H7 (cell line): Measurements from ENCODE around the gene ANO6. TPM values are rescaled to one million over a fixed set of nuclear protein-coding genes. Genes with fewer than 3 reads are reported as not detected.

ENCODE experiments used
- DNase-seq: peaks from one replicate; pipeline ENCODE4 v3.0.0; 2012
- H3K27me3 ChIP-seq: 2 replicates; pipeline ENCODE4 v1.6.0; 2011; ENCODE audit warnings: mild to moderate bottlenecking, low read length; ENCODE audit not compliant: control insufficient read depth, insufficient read depth
- H3K36me3 ChIP-seq: replicated peaks from 2 replicates; pipeline ENCODE4 v1.5.1; 2011; ENCODE audit warnings: low read length; ENCODE audit not compliant: control insufficient read depth, insufficient read depth
- H3K4me3 ChIP-seq: 2 replicates; pipeline ENCODE4 v1.5.1; 2011; ENCODE audit warnings: low read depth, mild to moderate bottlenecking, control low read depth, low read length, moderate library complexity; ENCODE audit not compliant: insufficient read depth
- total RNA-seq: library from RNA; depleted of rRNA; stranded (reverse); fragments of >200 nt; shearing (Covaris generic); gene quantifications from 2 replicates; pipeline ENCODE4 v1.2.3, GENCODE V29; 2014

The ANO6 gene
- total RNA-seq, 1 experiment from 2014 or later: 33.4 TPM

DNA sequence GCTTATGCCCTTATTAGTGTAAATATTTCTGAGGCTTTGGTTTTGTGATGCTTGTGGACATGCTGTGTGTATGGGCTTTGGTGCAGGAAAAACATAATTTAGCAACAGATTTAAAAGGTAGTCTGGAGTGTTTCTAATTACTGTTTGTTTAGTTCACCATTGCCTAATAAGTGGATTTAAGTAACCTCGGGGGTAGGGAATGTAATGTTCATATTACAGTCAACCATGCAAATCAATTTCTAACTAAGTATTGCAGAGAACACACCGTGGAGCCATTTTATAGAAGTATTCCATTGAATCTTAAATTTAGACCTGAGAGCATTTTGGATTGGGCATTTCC, 53.5 kb downstream of the ANO6 start:
- no peak for DNase-seq
- Histone ChIP-seq H3K27me3 (no peaks in the 10 kb centered on the region), H3K4me3 (no peak overlapping the region), H3K36me3 (no peaks in the 10 kb centered on the region; the same call in 1 of the 2 replicates)

DNA sequence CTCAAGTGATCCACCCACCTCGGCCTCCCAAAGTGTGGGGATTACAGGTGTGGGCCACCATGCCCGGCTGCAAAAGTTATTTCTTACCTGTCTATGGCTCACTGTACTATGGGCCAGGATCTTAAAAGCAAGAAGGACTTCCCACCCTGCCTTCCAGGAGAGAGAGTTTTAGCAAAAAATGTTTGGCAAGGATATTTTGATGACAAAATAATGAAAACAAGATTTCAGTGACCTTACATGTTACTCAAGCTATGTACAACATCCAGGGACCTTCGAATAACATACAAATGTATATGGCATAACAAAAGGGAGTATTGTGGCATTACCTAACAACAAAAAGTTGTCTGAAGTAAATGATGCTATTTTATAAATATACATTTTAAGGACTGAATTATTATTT, 55.1 kb downstream of the ANO6 start:
- no peak for DNase-seq
- Histone ChIP-seq H3K27me3 (no peaks in the 10 kb centered on the region), H3K36me3 (no peaks in the 10 kb centered on the region; the same call in 1 of the 2 replicates)

DNA sequence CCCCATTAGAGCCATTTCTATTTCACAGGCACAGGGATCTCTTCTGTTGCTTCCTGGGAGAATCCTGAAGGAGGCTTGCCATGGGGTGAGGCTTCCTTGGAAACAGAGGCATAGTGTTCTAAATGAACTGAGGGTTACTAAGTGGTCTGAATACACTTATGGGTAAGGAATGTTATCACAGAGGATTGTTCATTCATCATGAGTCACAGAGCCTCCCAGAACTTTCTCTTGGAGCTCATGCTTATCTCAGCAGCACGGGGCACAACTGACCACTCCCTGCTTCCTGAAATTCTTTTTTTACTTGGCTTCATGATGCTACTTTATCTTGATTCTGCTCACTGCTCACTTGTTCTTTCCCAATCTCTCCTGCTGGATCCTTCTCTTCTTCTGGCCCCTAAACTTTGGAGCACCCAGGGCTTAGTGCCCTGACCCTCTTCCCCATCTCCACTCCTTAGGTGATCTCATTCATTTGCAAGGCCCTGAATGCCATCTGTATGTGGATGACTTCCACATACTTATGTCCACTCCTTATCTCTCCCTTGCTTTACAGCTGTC, 57.9 kb downstream of the ANO6 start:
- Histone ChIP-seq H3K36me3 (no peaks in the 10 kb centered on the region; the same call in 1 of the 2 replicates), H3K4me3 (no peak overlapping the region), H3K27me3 (no peaks in the 10 kb centered on the region)
- no peak for DNase-seq

More for the DNA sequence above, 55.1 kb downstream of the ANO6 start:
- no peak overlapping the region for H3K4me3 ChIP-seq

DNA sequence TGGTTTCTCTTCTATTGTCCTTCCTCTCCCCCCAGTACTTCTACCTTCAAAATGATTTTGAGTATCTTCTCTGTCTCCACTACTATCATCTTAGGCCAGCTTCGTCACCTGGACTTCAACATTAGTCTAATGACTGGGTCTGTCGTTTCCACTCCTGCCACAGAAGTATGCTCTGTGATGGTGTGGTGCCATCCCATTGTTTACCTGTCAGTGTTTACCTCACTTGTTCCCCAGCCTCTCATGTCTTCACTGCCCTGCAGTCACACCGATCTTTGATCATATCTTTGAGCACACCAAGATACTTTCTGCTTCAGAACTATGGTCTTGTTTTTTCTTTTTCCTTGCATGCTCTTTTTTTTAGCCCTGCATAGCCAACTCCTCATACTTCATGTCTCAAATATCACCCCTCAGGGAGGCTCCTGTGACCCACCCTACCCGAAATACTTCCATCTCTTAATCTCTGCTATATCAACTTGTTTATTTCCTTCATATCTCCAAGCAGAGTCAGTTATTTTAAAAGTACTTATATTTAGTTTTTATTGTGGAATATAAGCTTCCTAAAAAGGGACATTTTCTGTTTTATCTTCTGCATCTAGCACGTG, 60.4 kb downstream of the ANO6 start:
- Histone ChIP-seq H3K27me3 (no peaks in the 10 kb centered on the region), H3K4me3 (no peak overlapping the region), H3K36me3 (no peaks in the 10 kb centered on the region; the same call in 1 of the 2 replicates)
- no peak for DNase-seq

DNA sequence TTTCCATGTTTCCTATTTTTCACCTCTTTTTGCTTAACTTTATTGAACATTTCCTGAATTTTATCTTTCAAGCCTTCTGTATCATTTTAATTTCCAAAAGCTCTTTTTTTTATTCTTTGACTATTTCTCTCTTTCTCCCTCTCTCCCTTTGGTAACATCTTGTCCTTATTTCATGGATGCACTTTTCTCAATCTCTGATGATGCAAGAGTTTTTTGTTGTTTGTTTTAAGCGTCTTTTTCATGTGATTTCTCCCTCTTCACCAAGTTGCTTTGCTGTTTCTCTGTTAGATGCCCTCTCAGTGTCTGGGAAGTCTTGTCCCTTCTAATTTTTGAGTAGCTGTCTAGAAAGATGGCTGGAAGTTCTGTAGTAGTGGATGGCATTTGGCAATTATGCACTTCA, 62.6 kb downstream of the ANO6 start:
- H3K36me3 ChIP-seq: no peaks in the 10 kb centered on the region
- DNase-seq: no peak
- no peak overlapping the region for H3K4me3 ChIP-seq
- no peaks in the 10 kb centered on the region for H3K27me3 ChIP-seq

DNA sequence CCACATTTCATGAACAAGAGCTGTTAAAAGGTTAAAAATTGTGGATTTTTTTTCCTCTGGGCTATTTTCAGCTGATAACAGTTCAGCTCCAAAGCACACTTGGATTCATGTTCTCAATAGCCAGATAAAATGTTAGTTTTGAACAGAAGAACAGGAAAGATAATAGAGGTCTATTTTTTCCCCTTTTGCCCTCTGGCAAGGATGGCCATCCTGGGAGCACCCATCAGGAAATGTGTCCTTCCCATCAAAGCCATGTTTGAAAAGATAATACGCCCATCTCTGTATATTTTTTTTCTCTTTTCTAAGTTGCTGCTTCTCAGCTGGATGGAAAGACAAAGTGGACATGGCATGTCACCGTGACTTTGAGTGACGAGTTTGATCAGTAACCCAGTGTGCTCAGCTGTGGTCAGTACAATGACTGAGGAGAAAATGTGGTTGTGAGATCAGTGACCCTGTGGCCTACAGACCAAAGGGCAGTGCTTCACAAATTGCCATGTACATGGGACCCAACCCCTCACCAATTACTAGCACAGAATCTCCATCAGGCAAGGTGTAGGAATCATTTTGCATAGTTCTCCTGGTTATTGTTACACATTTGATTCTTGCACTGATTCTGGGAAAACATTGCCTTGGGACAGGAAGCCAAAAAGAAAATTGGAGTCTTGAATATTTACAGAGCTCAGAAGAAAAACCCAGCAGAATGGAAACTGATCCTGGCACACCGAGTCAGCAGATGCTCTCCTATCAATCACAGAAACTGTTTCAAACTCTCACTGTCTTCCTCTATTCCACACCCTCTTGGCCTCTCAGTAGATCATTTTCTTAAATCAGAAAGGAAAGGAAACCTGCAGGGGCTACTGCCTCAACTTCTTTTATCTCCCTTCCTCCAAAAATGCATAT, 64.3 kb downstream of the ANO6 start:
- no peak overlapping the region for H3K4me3 ChIP-seq
- no peak for DNase-seq
- H3K36me3 ChIP-seq: no peaks in the 10 kb centered on the region
- H3K27me3 ChIP-seq: no peaks in the 10 kb centered on the region

DNA sequence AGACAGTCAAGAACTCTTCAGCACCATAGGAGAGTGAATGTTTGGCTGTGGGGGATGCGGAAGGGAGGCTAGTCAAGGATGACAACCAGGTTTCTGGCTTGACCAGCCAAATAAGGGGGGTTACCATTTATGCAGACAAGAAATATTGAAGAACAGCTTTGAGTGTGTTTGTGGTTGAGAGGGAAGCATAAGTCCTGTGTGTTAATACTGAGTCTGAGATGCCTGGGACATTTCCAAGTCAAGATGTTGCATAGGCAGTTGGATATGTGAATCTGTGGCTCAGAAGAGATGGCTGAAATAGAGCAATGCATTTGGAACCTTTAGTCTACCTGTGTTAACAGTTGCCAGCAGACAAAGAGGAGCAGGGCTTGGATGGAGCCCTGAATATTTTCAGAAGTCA, 66.1 kb downstream of the ANO6 start:
- H3K36me3 ChIP-seq: no peaks in the 10 kb centered on the region

DNA sequence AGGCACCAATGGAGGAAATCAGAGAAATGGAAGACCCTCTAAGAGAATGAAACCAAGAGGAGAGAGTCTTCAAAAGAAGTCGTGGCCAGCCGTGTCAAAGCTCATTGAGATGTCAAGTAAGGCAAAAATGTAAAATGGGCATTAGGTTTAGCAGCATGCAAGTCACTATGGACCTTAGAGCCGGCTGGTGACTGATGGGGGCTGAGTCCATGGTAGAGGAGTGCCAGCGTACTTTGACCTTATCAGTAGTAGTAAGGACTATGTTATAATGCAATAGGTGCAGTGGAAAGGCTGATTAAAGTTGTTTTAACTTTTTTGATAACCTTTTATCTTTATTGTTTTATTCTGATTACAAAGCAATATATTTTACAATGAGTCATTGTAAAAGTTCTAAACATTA, 66.5 kb downstream of the ANO6 start:
- no peak for DNase-seq
- H3K4me3 ChIP-seq: no peak overlapping the region
- no peaks in the 10 kb centered on the region for H3K36me3 ChIP-seq
- no peaks in the 10 kb centered on the region for H3K27me3 ChIP-seq

More for the DNA sequence above, 66.1 kb downstream of the ANO6 start:
- H3K27me3 ChIP-seq: no peaks in the 10 kb centered on the region
- no peak for DNase-seq
- H3K4me3 ChIP-seq: no peak overlapping the region

DNA sequence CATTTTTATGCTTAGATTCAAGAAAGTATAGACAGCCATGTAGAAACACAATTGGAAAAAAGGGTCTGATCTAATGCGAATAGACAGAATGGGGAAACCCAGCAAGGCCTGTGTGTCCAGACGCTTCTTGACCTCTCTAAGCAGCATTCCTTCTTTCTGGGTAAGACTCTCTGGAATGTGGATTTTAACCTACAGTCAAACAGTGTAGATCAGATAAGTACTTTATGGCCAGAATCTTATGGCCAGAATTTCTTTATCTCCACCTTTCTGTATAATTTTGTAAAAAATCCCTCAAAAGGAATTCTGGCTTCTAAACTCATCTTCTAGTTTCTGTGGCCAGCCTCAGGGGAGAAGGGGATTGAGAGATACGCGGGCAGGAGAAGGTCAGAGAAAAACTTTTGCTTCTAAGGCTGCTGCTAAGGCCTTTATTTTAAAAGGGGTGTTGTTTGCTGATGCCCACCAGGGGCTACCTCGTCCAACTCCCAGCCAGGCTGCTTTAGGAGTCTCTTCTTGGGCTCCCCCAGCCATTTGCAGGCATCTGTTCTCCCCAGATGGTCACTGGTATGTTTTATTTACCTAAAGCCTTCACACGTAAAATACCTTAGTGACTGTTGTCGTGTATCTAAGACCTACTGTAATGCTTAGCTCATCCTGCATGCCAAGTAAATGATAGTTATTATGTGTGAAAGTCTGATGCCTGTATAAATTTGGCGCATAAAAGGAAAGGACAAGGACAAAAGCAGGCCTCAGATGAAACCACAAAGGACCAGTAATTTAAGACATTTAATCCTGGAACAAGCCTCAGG, 68.4 kb downstream of the ANO6 start:
- H3K27me3 ChIP-seq: no peaks in the 10 kb centered on the region
- no peak overlapping the region for H3K4me3 ChIP-seq
- DNase-seq: peak; percentile 23
- H3K36me3 ChIP-seq: no peaks in the 10 kb centered on the region

DNA sequence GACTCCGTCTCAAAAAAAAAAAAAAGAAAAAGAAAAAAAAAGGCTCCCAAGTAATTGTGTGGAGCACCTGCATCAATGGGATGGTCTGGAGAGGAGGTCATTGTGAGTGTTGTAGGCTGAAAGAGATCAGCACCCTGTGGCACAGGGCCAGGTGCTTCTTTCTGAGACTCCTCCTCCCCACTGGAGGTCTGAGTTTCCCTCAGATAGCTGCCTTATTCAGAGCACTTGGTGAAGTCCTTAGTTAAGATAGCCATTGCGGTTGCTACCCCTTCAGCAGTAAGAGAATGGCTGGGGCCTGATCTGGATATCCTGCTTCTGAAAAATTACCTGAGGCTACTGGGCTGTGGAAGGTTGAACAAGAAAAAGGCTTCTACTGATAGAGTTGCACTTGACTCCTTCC, 69.8 kb downstream of the ANO6 start:
- peak; percentile 14 for DNase-seq
- H3K27me3 ChIP-seq: no peaks in the 10 kb centered on the region
- no peaks in the 10 kb centered on the region for H3K36me3 ChIP-seq
- H3K4me3 ChIP-seq: no peak overlapping the region

DNA sequence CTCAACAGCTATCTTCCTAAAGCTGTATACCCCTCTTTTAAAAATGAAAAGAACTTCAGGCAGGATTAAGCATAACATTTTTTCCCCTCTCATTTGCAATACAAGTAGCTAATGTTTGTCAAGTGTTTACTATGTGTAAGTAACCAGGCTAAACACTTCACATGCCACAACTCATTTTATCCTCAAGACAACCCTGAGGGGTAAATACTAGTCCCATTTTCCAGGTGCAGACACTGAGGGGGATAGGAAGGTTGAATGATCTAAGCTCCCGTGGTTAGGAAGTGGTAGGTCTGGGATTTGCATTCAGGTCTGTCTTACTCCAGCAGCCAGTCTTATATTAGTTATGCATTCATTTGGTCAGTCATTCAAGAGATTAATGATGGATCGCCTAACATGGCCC, 70.7 kb downstream of the ANO6 start:
- no peak for DNase-seq
- Histone ChIP-seq H3K4me3 (no peak overlapping the region), H3K27me3 (no peaks in the 10 kb centered on the region), H3K36me3 (no peaks in the 10 kb centered on the region)

DNA sequence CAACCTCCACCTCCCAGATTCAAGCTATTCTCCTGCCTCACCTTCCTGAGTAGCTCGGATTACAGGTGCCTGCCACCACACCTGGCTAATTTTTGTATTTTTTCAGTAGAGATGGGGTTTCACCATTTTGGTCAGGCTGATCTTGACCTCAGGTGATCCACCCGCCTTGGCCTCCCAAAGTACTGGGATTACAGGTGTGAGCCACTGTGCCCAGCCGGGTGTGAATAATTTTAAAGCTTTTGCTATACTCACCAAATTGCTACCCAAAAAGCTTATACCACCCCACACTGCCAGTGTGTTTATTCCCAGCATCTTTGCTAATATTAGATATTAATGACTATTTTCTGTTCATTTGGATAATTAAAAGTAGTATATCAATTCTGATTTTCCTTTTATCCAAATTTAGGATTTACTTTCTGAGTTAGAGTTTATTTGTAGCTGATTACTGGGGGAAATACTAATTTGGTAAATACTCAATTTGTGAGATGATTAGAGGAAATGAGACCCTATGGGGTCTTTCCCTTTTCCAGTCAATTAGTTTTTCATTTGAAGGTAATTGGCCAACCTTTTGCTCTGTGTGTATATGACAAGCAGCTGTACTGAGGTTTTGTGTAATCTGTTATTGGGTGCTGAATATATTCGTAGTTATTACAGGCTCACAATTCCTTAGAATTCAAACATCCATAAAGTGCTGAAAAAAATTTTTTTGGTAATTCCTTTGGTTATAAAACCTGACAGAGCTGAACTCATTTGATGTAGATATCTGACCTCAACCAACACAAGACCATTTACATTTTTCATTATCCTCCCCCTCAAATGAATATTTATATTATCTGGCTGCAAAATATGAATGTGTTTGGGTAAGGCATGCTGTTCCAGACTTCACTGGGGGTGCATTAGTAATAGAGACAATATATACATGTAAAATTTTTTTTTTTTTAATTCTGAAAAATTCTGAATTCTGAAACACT, 73.6 kb downstream of the ANO6 start:
- DNase-seq: no peak
- Histone ChIP-seq H3K36me3 (no peaks in the 10 kb centered on the region), H3K27me3 (no peaks in the 10 kb centered on the region), H3K4me3 (no peak overlapping the region)

DNA sequence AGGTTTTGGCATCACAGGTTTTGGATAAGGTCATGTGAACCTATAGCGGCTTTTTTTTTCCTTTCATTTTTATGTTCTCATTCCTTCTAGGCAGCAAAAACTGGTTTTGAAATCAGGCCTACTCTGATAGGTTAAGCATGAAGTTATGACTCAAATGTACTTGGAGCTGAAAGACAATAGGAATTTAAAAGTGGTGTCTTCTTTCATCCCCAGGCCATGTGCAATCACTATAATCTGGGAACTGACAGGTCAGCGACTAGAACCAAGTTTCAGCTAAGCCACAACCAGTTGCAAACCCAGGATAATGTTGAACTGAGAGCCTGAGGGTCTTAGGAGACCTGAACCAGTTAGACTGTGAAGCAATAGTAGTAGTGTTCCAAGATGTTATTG, 74.3 kb downstream of the ANO6 start:
- Histone ChIP-seq H3K36me3 (no peaks in the 10 kb centered on the region), H3K4me3 (no peak overlapping the region), H3K27me3 (no peaks in the 10 kb centered on the region)
- no peak for DNase-seq

DNA sequence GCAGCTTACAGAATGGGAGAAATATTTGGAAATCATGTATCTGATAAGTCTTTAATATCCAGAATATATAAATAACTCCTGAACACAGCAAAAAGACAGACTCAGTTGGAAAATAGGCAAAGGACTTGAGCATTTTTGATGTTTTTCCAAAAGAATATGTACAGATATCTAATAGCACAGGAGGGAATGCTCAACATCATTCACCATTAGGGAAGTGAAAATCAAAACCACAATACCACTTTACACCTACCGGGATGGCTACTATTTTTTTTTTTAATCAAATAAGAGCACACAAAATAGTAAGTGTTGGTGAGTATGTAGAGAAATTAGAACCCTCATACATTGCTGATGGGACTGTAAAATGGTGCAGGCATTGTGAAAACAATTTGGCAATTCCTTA, 75.6 kb downstream of the ANO6 start:
- H3K27me3 ChIP-seq: no peaks in the 10 kb centered on the region
- DNase-seq: no peak
- no peaks in the 10 kb centered on the region for H3K36me3 ChIP-seq
- no peak overlapping the region for H3K4me3 ChIP-seq
